Measurements from ENCODE around the gene HHAT.

- TF ChIP-seq CTCF (IDR thresholded peaks at IDR 0.05) (no peak), POLR2A (IDR thresholded peaks at IDR 0.05) (no peak)
These were observed 150.1 kb downstream of the HHAT start for GRCh38 chr1:210478820-210479219.
